Mammary epithelial cell (primary cell): ENCODE measurements around the gene LRRC74A.

Experiments used
- EZH2 ChIP-seq: IDR thresholded peaks from 2 replicates; pipeline ENCODE4 v1.6.1; 2012; ENCODE audit warnings: low read length, inconsistent platforms, borderline replicate concordance
- TF ChIP-seq, protein P1 (sequence below), 2 donors: IDR thresholded peaks in 1 of 2; conservative IDR thresholded peaks in 1 of 2; 2 replicates each; pipeline ENCODE4 v1.5.1; 2011 to 2012; ENCODE audit warnings: inconsistent platforms in 2 of 2, low read length in 2 of 2, mild to moderate bottlenecking in 2 of 2, control low read depth in 1 of 2, low read depth in 1 of 2; ENCODE audit not compliant: insufficient read depth in 1 of 2; ENCODE audit errors: extremely low read depth in 1 of 2

DNA sequence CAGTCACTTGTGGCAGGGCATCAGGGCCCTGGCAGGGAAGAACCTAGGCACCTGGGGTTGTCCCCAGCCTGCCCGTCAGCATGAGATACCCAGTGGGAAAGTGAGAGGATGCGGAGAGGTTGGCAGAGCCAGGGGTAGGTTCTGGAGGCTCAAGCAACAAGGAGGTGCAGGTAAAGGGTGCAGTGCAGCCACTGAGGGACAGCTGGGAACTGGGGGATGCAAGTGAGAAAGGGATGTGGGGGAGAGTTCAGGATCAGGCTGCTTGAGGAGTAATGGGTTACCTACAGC is 46.2 kb upstream of the LRRC74A start:
- TF ChIP-seq, protein P1, sequence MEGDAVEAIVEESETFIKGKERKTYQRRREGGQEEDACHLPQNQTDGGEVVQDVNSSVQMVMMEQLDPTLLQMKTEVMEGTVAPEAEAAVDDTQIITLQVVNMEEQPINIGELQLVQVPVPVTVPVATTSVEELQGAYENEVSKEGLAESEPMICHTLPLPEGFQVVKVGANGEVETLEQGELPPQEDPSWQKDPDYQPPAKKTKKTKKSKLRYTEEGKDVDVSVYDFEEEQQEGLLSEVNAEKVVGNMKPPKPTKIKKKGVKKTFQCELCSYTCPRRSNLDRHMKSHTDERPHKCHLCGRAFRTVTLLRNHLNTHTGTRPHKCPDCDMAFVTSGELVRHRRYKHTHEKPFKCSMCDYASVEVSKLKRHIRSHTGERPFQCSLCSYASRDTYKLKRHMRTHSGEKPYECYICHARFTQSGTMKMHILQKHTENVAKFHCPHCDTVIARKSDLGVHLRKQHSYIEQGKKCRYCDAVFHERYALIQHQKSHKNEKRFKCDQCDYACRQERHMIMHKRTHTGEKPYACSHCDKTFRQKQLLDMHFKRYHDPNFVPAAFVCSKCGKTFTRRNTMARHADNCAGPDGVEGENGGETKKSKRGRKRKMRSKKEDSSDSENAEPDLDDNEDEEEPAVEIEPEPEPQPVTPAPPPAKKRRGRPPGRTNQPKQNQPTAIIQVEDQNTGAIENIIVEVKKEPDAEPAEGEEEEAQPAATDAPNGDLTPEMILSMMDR (conservative IDR thresholded peaks at IDR 0.05 in 1 of 2, IDR thresholded peaks at IDR 0.05 in 1 of 2; ENCODE audit: extremely low read depth in 1 of 2, insufficient read depth in 1 of 2, low read depth in 1 of 2, low read length in 2 of 2) = no peak
- no peak for TF ChIP-seq EZH2
